Right lobe of liver (tissue), 4 donors: Measurements from ENCODE around the gene ARVCF.

Source experiments
- POLR2A ChIP-seq: fragments of 450-650 bp; IDR thresholded peaks from one replicate; pipeline ENCODE4 v1.6.1; 2017; ENCODE audit warnings: antibody characterized with exemption, mild to moderate bottlenecking
- TF ChIP-seq, protein P1 (sequence below), 4 donors: fragments of 200-600 bp in 3 of 4; fragments of 450-650 bp in 1 of 4; IDR thresholded peaks; one replicate each; pipeline versions ENCODE4 v1.5.1 to v1.8.0; 2016 to 2022; ENCODE audit warnings: antibody characterized with exemption in 4 of 4, mild to moderate bottlenecking in 2 of 4
- donor health status: DM: no; HTN: no; CAD: no.
- donor health status: DM: no; HTN: no; CAD: no.
- donor health status: DM: no; HTN: yes; CAD: no.

DNA sequence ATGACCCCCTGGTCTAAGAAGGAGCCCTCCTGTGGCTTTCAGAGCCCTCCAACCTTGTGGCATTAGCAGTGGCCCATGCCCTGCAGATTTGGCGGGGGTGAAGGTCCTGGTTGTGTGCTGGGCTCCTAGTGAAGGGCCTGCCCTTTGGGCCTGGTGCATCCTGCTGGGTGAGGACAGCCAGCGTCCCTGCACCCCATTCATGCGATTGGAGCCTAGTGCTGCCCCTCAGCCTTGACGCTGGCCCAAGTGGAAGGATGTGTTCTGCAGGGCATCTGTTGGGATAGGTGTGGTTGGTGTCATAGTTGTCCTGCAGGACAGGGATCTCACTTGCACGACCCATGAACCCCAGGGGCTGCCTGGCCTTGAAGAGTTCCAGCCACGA lies 35.3 kb upstream of the ARVCF start:
- TF ChIP-seq, protein P1, sequence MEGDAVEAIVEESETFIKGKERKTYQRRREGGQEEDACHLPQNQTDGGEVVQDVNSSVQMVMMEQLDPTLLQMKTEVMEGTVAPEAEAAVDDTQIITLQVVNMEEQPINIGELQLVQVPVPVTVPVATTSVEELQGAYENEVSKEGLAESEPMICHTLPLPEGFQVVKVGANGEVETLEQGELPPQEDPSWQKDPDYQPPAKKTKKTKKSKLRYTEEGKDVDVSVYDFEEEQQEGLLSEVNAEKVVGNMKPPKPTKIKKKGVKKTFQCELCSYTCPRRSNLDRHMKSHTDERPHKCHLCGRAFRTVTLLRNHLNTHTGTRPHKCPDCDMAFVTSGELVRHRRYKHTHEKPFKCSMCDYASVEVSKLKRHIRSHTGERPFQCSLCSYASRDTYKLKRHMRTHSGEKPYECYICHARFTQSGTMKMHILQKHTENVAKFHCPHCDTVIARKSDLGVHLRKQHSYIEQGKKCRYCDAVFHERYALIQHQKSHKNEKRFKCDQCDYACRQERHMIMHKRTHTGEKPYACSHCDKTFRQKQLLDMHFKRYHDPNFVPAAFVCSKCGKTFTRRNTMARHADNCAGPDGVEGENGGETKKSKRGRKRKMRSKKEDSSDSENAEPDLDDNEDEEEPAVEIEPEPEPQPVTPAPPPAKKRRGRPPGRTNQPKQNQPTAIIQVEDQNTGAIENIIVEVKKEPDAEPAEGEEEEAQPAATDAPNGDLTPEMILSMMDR (IDR thresholded peaks at IDR 0.05) = no peak
- no peak for TF ChIP-seq POLR2A
